Epithelial cell of esophagus (primary cell): Measurements from ENCODE around the gene SUSD2.

Experiments
- DNase-seq: peaks from one replicate; pipeline ENCODE4 v3.0.0; 2010; ENCODE audit warnings: low read depth
- H3K4me3 ChIP-seq: 2 replicates; pipeline ENCODE4 v1.5.1; 2011; ENCODE audit warnings: mild to moderate bottlenecking, low read length, control low read depth
- TF ChIP-seq, protein P1 (sequence below): IDR thresholded peaks from 2 replicates; pipeline ENCODE4 v1.5.1; 2011; ENCODE audit warnings: low read depth, mild to moderate bottlenecking, low read length, control low read depth, inconsistent platforms; ENCODE audit not compliant: insufficient read depth; ENCODE audit errors: missing control alignments

Gene SUSD2

DNA sequence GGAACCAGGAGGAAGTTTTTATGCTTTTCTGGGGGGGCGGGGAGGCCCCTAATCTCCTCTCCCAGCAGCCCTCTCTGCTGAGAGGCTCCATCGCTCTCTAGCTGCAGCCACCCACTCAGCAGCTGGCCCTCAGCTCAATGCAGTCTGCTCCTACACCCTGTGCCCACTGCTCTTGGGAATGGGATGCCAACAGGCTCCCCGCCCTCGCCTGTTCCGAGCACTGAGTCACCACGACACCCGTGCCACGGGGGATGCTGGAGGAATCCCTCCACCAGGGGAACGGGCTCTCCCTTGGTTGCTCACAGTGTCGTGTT, 23.5 kb upstream of the SUSD2 start:
- TF ChIP-seq, protein P1, sequence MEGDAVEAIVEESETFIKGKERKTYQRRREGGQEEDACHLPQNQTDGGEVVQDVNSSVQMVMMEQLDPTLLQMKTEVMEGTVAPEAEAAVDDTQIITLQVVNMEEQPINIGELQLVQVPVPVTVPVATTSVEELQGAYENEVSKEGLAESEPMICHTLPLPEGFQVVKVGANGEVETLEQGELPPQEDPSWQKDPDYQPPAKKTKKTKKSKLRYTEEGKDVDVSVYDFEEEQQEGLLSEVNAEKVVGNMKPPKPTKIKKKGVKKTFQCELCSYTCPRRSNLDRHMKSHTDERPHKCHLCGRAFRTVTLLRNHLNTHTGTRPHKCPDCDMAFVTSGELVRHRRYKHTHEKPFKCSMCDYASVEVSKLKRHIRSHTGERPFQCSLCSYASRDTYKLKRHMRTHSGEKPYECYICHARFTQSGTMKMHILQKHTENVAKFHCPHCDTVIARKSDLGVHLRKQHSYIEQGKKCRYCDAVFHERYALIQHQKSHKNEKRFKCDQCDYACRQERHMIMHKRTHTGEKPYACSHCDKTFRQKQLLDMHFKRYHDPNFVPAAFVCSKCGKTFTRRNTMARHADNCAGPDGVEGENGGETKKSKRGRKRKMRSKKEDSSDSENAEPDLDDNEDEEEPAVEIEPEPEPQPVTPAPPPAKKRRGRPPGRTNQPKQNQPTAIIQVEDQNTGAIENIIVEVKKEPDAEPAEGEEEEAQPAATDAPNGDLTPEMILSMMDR: no peak
- no peak overlapping the region for H3K4me3 ChIP-seq
- no peak for DNase-seq

DNA sequence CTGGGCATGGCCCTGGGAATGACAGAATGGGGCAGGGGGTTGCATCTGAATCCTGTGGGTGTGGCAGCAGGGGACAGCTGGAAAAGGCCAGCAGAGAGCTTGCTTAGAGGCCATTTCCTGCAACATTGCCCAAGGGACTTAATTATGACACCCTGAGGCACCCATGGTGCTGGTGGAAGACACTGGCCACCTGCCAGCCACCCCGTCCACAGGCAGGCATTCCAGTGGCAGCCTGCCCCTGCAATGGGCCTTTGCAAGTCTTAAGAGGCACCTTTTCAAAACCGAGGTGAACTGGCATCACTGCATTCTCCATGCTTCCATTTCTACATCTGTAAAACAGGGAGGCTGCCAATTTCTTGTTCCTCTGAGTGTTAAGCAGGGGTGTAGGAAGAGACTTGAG, 21.6 kb upstream of the SUSD2 start:
- no peak overlapping the region for H3K4me3 ChIP-seq
- DNase-seq: no peak
- TF ChIP-seq, protein P1: no peak

DNA sequence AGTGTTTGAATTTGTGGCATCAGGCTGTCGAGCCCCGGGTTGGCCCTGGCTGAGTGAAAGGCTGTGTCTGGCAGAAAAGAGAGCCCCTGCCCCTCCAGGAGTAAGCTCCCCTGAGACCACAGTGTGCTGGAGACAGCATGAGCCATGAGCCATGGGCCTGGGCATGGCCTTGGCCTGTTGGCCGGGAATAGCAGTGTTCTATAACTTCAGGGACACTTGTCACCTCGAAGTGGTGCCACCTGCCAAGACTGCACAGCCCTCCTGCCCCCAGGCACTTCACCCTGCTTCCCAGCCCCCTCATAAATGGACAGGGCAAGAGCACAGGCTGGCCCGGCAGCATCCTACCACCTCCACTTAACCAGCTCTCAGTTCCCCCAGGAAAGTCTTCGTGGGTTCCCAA, 20.7 kb upstream of the SUSD2 start:
- H3K4me3 ChIP-seq: no peak overlapping the region
- DNase-seq: no peak
- TF ChIP-seq, protein P1: no peak

DNA sequence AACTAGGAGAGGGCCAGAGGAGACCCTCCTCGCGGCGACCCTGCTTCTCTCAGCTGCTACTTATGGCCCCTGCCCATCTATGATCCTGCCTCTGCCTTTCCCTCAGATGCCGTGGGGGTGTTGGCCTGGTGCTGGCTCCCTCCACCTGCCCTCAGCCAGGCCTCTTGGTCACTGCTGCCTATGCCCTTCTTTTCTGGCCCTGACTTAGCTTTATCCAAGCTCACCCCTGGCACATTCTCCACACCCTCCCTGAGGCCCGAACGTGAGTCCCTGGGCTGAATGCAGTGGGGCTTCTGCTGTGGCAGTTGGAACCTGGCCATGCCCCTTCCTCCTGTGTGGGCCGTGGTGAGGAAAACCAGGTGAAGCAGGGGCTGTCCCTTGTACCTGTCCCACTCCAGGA, 19.8 kb upstream of the SUSD2 start:
- DNase-seq: no peak
- no peak overlapping the region for H3K4me3 ChIP-seq
- TF ChIP-seq, protein P1: no peak

DNA sequence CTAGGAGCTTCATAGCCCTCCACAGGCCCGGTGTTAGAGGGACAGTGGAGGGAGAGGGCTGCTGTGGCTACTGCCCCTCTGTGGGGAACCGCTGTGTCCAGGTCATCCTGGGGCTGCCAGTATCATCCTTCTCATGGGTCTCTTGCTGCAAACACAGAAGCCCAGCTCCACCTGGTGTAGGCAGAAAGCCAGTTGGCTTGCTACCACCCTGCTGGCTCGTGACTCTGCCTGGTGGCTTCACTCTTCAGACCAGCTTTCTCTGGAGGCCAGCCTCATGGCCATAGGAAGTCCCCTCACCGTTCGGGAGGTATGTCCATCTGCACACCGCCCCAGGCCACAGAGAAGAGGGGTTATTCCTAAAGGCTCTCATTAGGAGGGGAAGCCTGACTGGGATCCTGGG, 19.4 kb upstream of the SUSD2 start:
- no peak for DNase-seq
- no peak overlapping the region for H3K4me3 ChIP-seq
- TF ChIP-seq, protein P1: no peak

DNA sequence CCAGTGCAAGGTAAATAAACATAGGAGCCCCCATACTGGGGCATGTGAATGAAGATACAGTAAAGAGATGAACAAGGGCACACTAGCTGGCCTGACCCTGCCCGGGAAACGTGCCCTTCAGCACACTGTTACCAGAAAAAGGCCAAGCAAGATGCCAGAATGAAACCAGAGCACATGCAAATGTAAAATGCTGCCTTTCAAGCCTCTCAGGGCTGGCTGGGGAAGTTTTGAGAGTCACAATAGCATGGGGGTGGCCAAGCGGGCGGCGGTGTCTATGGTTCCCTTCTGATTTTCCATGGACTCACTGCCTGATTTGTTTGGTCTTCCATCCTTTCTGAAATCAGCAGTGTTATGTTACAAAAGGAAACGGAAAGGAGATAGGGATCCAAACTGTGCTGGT, 18.9 kb upstream of the SUSD2 start:
- TF ChIP-seq, protein P1: no peak
- no peak overlapping the region for H3K4me3 ChIP-seq
- no peak for DNase-seq

DNA sequence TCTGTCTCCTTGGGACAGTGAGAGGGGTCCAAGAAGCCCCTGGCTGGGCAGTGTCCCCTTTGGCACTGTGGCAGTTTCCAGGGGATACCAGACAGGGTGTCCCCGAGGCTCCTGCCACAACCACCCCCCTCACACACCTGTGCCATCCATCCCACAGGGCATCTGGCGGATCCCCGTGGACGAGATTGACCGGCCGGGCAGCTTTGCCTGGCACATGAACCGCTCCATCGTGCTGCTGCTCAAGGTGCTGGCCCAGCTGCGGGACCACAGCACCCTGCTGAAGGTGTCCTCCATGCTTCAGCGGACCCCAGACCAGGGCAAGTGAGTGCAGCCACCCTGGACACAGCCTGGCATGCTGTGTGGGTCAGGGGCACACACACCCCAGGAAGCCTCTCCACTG, 17.0 kb upstream of the SUSD2 start:
- no peak for DNase-seq
- H3K4me3 ChIP-seq: no peak overlapping the region
- TF ChIP-seq, protein P1: no peak
